Right atrium auricular region (tissue), 2 donors: ENCODE results near the gene AMPD2. TPM values are rescaled to one million over a fixed set of nuclear protein-coding genes. Genes with fewer than 3 reads are reported as not detected.
"Not testable (repeated sequence)": the region's sequence is repeated elsewhere in the genome, so short reads cannot be mapped to it uniquely, and the experiment has no call there.

ENCODE experiments used
- DNase-seq: peaks from one replicate; pipeline ENCODE4 v3.0.0-alpha.2; 2019; ENCODE audit warnings: low spot score
- H3K27ac ChIP-seq, 2 donors: fragments of 200-600 bp; sonication (generic); 1 replicate in 1 of 2; 2 replicates in 1 of 2; pipeline ENCODE4 v1.5.1; 2016 to 2019
- H3K27me3 ChIP-seq, 2 donors: fragments of 200-600 bp; sonication (generic); one replicate each; pipeline versions ENCODE4 v1.5.1 to v1.6.0; 2017 to 2019
- H3K36me3 ChIP-seq: fragments of 200-600 bp; sonication (generic); one replicate; pipeline ENCODE4 v1.5.1; 2016
- H3K4me1 ChIP-seq, 2 donors: fragments of 200-600 bp; sonication (generic); one replicate each; pipeline versions ENCODE4 v1.5.1 to v1.6.0; 2017 to 2019
- H3K4me3 ChIP-seq, 2 donors: fragments of 200-600 bp; sonication (generic); 1 replicate in 1 of 2; 2 replicates in 1 of 2; pipeline ENCODE4 v1.5.1; 2017 to 2019; ENCODE audit warnings: mild to moderate bottlenecking in 1 of 2, moderate library complexity in 1 of 2
- H3K9me3 ChIP-seq, 2 donors: fragments of 200-600 bp; sonication (generic); one replicate each; pipeline ENCODE4 v1.5.1; 2019
- microRNA counts, 2 donors: library from miRNA; unstranded; fragments of <30 nt; microRNA quantifications; one replicate each; lab custom pipeline; 2016 to 2017
- total RNA-seq, 2 donors: library from RNA; depleted of rRNA; stranded (reverse); fragments of >200 nt; gene quantifications; one replicate each; pipeline ENCODE4 v1.1.0, GENCODE V29; 2016
- TF ChIP-seq, protein P1 (sequence below), 2 donors: fragments of 200-600 bp; sonication (generic); IDR thresholded peaks; one replicate each; pipeline ENCODE4 v1.5.1; 2019; ENCODE audit warnings: antibody characterized with exemption in 2 of 2

Gene AMPD2
- total RNA-seq, 2 donors from 2014 or later, result 16.1 to 17.9 TPM

DNA sequence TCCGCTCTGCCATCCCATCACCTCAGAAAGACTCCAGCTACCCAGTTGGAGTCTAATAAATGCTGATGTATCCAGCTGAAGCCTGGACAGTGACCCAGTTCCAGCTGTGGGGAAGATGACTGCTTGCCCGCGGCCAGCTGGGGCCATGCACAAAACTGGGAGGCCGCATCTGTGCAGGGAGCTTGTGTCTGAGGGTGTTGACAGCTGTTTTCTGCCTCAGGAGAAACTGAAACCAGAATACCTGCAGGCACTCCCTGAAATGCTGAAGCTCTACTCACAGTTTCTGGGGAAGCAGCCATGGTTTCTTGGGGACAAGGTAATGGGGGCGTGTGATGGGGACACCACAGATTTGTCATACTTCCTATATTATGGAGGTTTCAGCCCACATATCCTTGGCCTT lies 51.4 kb downstream of the AMPD2 start:
- TF ChIP-seq, protein P1, sequence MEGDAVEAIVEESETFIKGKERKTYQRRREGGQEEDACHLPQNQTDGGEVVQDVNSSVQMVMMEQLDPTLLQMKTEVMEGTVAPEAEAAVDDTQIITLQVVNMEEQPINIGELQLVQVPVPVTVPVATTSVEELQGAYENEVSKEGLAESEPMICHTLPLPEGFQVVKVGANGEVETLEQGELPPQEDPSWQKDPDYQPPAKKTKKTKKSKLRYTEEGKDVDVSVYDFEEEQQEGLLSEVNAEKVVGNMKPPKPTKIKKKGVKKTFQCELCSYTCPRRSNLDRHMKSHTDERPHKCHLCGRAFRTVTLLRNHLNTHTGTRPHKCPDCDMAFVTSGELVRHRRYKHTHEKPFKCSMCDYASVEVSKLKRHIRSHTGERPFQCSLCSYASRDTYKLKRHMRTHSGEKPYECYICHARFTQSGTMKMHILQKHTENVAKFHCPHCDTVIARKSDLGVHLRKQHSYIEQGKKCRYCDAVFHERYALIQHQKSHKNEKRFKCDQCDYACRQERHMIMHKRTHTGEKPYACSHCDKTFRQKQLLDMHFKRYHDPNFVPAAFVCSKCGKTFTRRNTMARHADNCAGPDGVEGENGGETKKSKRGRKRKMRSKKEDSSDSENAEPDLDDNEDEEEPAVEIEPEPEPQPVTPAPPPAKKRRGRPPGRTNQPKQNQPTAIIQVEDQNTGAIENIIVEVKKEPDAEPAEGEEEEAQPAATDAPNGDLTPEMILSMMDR (IDR thresholded peaks at IDR 0.05), result no peak
- H3K27ac ChIP-seq, result no peak overlapping the region
- H3K4me1 ChIP-seq, result no peaks in the 10 kb centered on the region
- no peaks in the 10 kb centered on the region for H3K36me3 ChIP-seq
- DNase-seq, result no peak
- no peak overlapping the region for H3K4me3 ChIP-seq
- no peaks in the 10 kb centered on the region for H3K27me3 ChIP-seq
- no peaks in the 10 kb centered on the region for H3K9me3 ChIP-seq

- not testable (repeated sequence) for H3K27me3 ChIP-seq, H3K9me3 ChIP-seq, H3K36me3 ChIP-seq, DNase-seq, H3K4me3 ChIP-seq, H3K4me1 ChIP-seq, H3K27ac ChIP-seq
Observed at GRCh38 chr1:109673861-109674260, 54.2 kb downstream of the AMPD2 start.

DNA sequence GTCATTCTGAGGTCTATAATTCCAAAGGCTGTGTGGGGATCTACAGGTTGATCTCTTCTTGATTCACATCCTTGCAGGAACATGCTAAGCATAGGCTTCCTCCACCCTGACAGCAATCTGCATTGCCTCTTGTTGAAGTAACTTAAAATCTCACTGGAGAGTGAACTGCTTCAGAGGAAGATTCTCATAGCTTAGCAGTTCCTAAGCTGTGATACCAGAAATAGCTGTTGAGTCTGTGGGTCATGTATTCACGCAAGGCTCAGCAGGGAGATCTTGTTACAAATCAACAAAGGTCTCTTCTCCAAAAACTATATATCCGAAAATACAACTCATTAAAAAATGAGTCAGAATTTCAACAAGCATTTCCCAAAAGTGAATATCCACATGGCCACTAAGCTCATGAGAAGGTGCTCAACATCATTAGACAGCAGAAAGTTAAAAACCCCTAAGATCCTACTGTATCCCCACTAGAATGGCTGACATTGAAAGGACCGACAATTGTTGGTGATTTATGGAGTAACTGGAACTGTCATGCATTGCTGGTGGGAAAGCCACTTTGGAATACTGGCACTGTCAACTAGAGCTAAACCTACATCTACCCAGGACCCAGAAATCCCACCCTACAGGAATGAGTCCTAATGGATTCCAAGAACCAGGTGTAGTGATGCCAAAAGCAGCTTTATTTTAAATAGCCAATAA lies 57.2 kb downstream of the AMPD2 start:
- not testable (repeated sequence) for H3K9me3 ChIP-seq, H3K27me3 ChIP-seq, H3K36me3 ChIP-seq, H3K27ac ChIP-seq, H3K4me1 ChIP-seq, H3K4me3 ChIP-seq, DNase-seq

DNA sequence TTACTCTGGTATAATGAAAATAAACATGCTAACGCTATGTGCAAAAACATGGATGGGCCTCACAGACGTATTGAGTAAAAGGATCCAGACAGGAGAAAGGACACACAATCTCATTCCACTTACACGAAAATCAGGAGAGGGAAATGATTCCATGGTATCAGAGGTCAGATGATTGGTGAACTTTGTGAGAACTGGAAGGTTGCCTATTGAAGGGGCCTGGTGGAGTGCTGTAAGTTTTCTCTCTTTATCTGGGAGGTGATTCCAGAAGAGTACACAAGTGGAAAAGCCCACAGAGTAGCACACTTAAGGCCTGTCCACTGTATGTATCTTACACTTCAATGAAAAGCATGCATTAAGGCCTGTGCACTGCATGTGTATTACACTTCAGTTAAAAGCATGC lies 57.8 kb downstream of the AMPD2 start:
- Histone ChIP-seq H3K27ac (no peak overlapping the region), H3K27me3 (no peaks in the 10 kb centered on the region), H3K4me1 (no peaks in the 10 kb centered on the region), H3K36me3 (no peaks in the 10 kb centered on the region), H3K9me3 (no peaks in the 10 kb centered on the region), H3K4me3 (no peak overlapping the region)
- TF ChIP-seq, protein P1 (IDR thresholded peaks at IDR 0.05), result no peak
- DNase-seq, result no peak

DNA sequence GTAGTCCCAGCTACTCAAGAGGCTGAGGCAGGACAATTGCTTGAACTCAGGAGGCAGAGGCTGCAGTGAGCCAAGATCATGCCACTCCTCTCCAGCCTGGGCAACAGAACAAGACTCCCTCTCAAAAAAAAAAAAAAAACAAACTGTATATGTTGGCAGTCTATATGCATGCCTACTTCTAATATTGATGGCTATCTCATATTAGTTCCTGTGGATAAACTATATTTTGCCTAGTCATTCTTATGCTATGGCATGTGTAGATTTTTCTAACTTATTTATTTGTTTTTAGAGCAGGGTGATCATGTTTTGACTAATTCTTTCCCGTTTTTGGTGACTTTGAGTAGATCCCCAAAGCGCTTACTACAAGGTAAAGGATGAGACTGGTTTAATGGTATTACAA lies 59.0 kb downstream of the AMPD2 start:
- not testable (repeated sequence) for DNase-seq, H3K27me3 ChIP-seq, H3K27ac ChIP-seq, H3K9me3 ChIP-seq, H3K4me3 ChIP-seq, H3K4me1 ChIP-seq, H3K36me3 ChIP-seq

MicroRNA genes within 50 kb of the gene (microRNA counts, 767-probe panel; counts per million panel counts)
- 3,100 to 7,050 counts per million in 2 donors for microRNA hsa-miR-197-3p (lab: Ali Mortazavi, UCI)

Other genes starting within 250 kb of the AMPD2 start
- 100 to 1,000 TPM; 114 to 120 TPM for gene SORT1, start 221.9 kb upstream of the AMPD2 start, total RNA-seq
- 10 to 100 TPM; 19.8 to 27.6 TPM for gene PSMA5, start 193.4 kb upstream of the AMPD2 start, total RNA-seq
- gene SYPL2, start 153.3 kb upstream of the AMPD2 start, total RNA-seq, result 1 to 10 TPM; 4.7 to 9.6 TPM
- 1 to 10 TPM; 2.4 to 3.5 TPM for gene ATXN7L2, start 135.9 kb upstream of the AMPD2 start, total RNA-seq
- gene CYB561D1, start 125.7 kb upstream of the AMPD2 start, total RNA-seq, result 1 to 10 TPM; 2.6 to 6.9 TPM
- 10 to 100 TPM; 11.0 to 15.1 TPM for gene AMIGO1, start 110.1 kb upstream of the AMPD2 start, total RNA-seq
- gene GPR61, start 80.0 kb upstream of the AMPD2 start, total RNA-seq, result under 1 TPM; 0.11 to 0.16 TPM
- gene GNAI3, start 71.2 kb upstream of the AMPD2 start, total RNA-seq, result 1 to 10 TPM; 2.6 to 2.8 TPM
- gene GNAT2, start 221 bp upstream of the AMPD2 start, total RNA-seq, result under 1 TPM in 1 of 2 donors, not detected in 1; 0.59 TPM
- 10 to 100 TPM; 24.6 to 52.6 TPM for gene GSTM4, start 36.3 kb downstream of the AMPD2 start, total RNA-seq
- 10 to 100 TPM; 31.7 to 53.8 TPM for gene GSTM2, start 48.2 kb downstream of the AMPD2 start, total RNA-seq
- 10 to 100 TPM in 1 of 2 donors, not detected in 1; 21.6 TPM for gene GSTM1, start 68.0 kb downstream of the AMPD2 start, total RNA-seq
- gene GSTM5, start 92.4 kb downstream of the AMPD2 start, total RNA-seq, result 1 to 10 TPM; 2.8 to 3.6 TPM
- gene GSTM3, start 121.2 kb downstream of the AMPD2 start, total RNA-seq, result 100 to 1,000 TPM; 121 to 197 TPM
- under 1 TPM in 1 of 2 donors, not detected in 1; 0.19 TPM for gene EPS8L3, start 144.1 kb downstream of the AMPD2 start, total RNA-seq